Lung microvascular endothelial cell (primary cell): ENCODE data around the gene CCDC178. TPM values are rescaled to one million over a fixed set of nuclear protein-coding genes. Genes with fewer than 3 reads are reported as not detected.
"Not testable (repeated sequence)": the region's sequence is repeated elsewhere in the genome, so short reads cannot be mapped to it uniquely, and the experiment has no call there.

Experiments
- DNase-seq, 2 donors: peaks; one replicate each; pipeline versions ENCODE4 v3.0.0 to v3.0.0-alpha.2; 2010; ENCODE audit warnings: low read depth in 2 of 2
- total RNA-seq: library from RNA; depleted of rRNA; stranded (reverse); fragments of >200 nt; gene quantifications from 2 replicates; pipeline ENCODE4 v1.2.1, GENCODE V29; 2014

The CCDC178 gene
- total RNA-seq, 1 donor from 2014 or later: not detected

GRCh38 chr18:32998921-32999320 is 441.6 kb downstream of the CCDC178 start:
- DNase-seq: no peak

DNA sequence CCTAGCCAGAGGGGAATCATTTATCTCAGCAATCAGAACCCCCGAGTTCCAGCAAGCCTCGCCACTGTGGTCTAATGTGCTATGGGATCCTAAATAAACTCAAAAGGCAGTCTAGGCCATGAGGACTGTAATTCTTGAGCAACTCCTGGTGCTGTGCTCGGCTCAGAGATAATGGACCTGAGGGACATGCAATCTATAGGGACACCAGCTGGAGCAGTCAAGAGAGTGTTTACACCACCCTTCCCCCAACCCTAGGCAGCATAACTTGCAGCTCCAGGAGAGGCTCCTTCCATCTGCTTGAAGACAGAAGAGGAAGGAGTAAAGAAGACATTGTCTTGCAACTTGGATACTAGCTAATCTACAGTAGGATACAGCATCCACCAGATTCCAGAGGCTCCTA is 442.2 kb downstream of the CCDC178 start:
- DNase-seq: no peak

GRCh38 chr18:32983721-32984120 is 456.8 kb downstream of the CCDC178 start:
- DNase-seq: no peak

GRCh38 chr18:32980896-32981295 is 459.6 kb downstream of the CCDC178 start:
- no peak for DNase-seq

DNA sequence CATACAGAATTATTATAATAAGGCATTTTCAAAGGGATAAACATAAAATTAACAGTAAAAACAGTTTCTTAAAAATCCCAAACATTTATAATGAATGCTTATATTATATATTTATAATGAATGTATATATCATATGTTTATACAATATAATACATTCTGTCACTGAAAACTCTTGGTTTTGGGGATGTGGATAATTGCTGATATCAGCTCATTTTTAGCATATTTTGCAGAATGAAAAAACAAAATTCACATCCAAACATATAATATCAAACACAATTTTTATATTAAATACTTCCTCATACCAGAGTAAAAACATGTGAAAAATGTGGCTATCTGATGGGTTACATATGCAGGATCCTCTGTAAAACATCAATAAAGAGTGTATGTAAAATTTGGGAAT is 465.0 kb downstream of the CCDC178 start:
- DNase-seq: no peak

GRCh38 chr18:32975163-32975436 is 465.4 kb downstream of the CCDC178 start:
- no peak for DNase-seq

- no peak for DNase-seq
These were observed 465.9 kb downstream of the CCDC178 start for GRCh38 chr18:32974421-32975162.

DNA sequence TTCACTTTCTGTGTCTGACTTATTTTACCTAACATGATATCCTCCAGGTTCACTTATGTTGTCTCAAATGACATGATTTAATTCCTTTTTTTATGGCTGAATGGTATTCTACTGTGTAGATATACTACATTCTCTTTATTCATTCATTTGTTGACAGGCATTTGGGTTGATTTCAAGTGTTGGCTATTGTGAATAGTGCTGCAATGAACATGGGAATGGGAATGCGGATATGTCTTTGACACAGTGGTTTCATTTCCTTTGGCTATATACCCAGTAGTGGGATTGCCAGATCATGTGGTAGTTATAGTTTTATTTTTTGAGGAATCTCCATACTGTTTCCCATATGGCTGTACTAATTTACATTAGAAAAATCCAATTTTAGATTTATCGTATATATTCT is 472.3 kb downstream of the CCDC178 start:
- peak in 1 of 2 donors; percentile 59 for DNase-seq

DNA sequence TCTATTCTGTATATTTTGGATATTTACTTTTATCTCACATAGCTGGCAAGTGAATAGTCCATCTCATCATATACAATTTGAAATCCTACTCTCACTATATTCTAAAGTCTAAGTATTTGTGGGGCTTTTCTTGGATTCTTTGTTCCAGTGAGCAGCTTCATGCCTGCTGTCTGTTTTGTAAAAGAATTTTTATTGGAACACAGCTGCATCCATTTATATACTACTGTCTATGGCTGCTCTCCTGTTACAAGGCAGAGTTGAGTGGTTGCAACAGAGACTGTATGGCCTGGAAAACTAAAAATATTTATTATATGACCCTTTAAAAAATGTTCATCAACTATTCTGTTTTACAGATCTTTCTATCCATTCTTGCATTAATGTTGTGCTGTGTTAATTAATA is 474.4 kb downstream of the CCDC178 start:
- DNase-seq: no peak

- DNase-seq: no peak
These were observed 479.0 kb downstream of the CCDC178 start for GRCh38 chr18:32961538-32961937.

DNA sequence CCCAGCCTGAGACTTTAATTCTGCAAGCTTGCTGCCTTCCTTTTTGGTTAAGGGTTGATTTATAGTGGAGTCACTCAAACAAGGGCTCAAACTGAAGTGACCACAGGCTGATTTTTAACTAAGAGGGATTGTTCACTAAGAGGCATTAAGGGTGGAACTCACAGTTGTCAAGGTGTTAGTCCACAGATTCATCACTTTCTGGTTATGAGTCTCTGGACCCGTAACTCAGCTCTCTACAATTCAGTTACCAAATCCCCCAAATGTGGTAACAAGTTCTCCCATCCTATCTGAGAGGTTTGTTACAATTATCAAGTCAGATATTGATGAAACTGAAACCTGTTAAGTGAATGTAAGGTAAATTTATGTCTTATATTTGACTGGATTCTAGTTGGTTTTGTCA is 481.8 kb downstream of the CCDC178 start:
- DNase-seq: no peak

DNA sequence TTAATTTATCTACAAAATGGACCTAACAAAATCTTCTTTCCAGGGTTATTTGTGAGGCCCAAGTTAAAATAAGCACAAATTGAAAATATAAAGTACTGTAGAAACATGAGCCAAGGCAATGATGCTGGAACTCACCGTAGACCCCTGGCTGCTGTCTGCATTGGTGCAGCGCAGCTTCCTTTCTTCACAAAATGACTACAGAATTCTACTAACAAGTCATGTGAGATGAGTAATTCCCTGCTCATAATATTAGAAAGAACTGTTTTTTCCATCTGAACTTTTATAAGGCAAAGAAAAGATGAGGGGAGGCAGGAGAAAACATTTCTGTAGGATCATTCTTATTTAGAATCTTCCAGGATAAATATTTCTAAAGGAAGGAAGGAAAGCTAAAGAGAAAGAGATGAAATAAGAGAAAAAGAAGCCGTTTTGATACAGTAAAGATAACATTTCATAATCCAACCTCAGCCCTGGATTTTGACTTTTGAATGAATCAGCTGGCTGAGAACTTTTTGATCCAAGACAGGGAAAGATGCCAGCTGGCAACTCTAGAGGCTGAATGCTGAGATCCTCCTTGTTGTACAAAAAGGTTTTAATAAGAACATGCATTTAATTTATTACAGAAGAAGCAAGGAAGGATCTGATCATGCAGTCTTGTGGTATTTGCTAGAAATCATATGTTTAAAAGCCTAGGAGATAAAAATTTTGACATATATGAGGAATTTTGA is 483.8 kb downstream of the CCDC178 start:
- DNase-seq: peak in 1 of 2 donors; percentile 64

DNA sequence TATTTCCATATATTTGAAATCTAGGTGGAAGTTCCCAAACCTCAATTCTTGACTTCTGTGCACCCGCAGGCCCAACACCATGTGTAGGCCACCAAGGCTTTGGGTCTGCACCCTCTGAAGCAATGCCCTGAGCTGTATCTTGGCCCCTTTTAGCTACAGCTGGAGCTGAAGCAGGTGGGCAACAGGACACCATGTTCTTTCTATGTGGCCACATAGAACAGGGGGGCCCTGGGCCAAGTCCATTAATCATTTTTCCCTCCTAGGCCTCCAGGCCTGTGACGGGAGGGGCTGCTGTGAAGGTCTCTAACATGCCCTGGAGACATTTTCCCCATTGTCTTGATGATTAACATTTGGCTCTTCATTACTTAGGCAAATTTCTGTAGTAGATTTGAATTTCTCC is 488.2 kb downstream of the CCDC178 start:
- DNase-seq: not testable (repeated sequence)

GRCh38 chr18:32937597-32937996 is 502.9 kb downstream of the CCDC178 start:
- no peak for DNase-seq

DNA sequence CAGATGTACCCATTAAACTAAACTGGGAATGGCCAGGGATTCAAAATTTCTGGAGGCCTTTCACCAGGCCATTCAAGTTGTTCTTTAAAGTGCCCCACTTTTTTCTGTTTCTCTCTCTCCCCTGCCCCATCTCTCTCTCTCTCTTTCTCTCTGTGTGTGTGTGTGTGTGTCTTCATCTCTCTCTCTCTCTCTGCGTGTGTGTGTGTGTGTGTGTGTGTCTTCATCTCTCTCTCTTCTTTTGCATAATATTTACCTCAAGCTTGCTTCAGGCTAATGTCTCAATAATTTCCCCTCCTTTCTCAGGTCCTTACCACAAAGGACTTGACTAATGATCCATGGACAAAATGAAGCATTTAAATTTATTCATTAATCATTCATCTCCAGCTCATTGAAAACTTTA is 503.5 kb downstream of the CCDC178 start:
- DNase-seq: no peak

DNA sequence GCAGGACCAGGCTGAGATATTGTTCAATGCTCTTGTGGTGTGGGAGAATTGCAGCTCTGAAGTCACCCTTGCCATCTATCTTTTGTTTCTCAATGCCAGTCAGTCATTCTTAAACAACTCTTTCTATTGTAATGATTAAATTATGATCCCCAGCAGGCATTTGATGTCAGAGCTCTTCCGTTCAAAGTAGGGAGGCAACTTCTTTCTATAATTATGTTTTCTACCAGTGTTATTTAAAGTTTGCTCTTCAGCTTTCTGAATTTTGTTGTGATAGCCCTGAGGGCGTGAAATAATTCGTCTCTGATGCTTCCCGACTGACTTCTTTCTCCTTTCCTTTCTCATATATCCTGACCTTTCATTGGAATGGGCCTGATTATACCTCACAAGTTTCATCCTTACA is 506.3 kb downstream of the CCDC178 start:
- no peak for DNase-seq

GRCh38 chr18:32930695-32931301 is 509.7 kb downstream of the CCDC178 start:
- DNase-seq: peak; percentile 67 to 72

- DNase-seq: no peak
These were observed 511.3 kb downstream of the CCDC178 start for GRCh38 chr18:32929213-32929612.

GRCh38 chr18:32922951-32923430 is 517.5 kb downstream of the CCDC178 start:
- no peak for DNase-seq

DNA sequence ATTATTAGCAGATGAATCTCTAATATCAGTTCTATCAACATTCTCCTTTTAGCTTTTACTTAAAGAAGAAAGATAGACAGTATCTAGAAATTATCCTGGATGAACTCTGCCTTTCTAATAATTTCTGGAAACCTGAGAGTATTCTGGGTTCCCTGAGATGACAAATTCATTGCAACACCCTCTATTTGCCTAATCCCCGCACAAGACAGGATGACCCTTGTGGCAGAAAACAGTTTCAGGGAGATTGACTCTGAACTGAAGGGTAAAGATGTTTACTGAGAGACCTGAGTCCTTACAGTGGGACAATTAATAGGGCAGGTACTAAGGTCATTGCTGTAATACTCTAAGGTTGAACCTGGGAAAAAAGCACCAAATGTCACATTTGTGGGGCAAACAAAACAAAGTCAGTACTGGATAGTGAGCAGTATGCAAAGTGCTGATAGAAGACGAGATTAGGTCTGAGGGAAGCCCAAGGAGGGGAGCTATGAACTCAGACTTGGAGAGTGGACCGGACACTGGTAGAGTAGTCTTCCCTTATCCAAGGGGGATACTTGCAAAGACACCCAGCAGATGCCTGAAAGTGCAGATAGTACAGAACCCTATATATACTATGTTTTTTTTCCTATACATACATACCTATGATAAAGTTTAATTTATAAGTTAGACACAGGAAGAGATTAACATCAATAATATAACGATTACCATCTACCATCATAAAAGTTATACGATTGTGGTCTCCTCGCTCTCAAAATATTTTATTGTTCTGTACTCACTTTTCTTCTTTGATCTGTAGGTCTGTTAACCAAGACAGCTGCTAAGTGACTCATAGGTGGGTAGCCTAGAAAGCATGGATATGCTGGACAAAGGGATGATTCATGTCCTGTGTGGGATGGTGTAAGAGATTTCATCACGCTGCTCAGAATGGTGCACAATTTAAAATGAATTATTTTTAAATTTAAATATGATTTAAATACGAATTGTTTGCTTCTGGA is 519.4 kb downstream of the CCDC178 start:
- peak; percentile 64 to 95 for DNase-seq

- DNase-seq: peak; percentile 4 to 71
These were observed 520.7 kb downstream of the CCDC178 start for GRCh38 chr18:32919799-32920198.
